ENCODE data around the gene RERE. TPM values are rescaled to one million over a fixed set of nuclear protein-coding genes. Genes with fewer than 3 reads are reported as not detected.

RERE gene
- total RNA-seq, 1 experiment from 2014 or later = 40.6 TPM

DNA sequence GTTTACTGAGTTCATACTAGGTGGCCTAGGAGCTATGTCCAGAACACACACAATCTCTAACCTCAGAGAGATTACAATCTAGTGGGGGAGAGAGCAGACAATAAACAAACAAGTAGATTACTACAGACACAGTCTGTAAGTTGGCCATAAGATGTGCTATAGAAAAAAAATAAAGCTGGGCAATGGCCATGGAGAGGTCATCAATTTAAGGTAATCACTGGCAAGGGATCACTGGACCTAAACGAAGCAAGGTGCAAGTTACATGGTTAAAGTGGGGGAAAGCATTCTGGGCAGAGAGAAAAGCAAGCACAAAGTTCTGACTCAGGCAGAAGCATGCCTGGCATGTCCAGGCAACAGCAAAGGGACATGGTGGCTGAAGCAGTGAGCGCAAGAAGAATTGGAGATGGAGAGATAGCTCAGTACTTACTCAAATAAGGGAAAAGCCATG, 147.0 kb downstream of the RERE start:
- H2AFZ ChIP-seq (ENCODE audit: low read depth, low read length, poor library complexity, severe bottlenecking) = no peak overlapping the region
- no peaks in the 10 kb centered on the region; the same call in 1 of the 2 replicates for H4K20me1 ChIP-seq (ENCODE audit: insufficient read depth)
- CTCF ChIA-PET = interaction anchor here (0.6 to 3.7 kb wide), 2 partner anchors 11 to 15 kb away, joined by 5 to 12 read pairs; no protein-coding TSS in a partner anchor
- ATAC-seq (no peak), DNase-seq (ENCODE audit: low read depth, low spot score) (no peak)
- TF ChIP-seq EGR1 (IDR thresholded peaks at IDR 0.05; ENCODE audit: low read depth) = no peak
- TF ChIP-seq, protein P1, sequence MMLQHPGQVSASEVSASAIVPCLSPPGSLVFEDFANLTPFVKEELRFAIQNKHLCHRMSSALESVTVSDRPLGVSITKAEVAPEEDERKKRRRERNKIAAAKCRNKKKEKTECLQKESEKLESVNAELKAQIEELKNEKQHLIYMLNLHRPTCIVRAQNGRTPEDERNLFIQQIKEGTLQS (IDR thresholded peaks at IDR 0.05) = no peak
- no peak for TF ChIP-seq ELF1 (IDR thresholded peaks at IDR 0.05; ENCODE audit: borderline replicate concordance, low read depth)
- TF ChIP-seq, protein P2, sequence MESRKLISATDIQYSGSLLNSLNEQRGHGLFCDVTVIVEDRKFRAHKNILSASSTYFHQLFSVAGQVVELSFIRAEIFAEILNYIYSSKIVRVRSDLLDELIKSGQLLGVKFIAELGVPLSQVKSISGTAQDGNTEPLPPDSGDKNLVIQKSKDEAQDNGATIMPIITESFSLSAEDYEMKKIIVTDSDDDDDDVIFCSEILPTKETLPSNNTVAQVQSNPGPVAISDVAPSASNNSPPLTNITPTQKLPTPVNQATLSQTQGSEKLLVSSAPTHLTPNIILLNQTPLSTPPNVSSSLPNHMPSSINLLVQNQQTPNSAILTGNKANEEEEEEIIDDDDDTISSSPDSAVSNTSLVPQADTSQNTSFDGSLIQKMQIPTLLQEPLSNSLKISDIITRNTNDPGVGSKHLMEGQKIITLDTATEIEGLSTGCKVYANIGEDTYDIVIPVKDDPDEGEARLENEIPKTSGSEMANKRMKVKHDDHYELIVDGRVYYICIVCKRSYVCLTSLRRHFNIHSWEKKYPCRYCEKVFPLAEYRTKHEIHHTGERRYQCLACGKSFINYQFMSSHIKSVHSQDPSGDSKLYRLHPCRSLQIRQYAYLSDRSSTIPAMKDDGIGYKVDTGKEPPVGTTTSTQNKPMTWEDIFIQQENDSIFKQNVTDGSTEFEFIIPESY (IDR thresholded peaks at IDR 0.05; ENCODE audit: extremely low read depth, insufficient replicate concordance, low read length) = no peak
- TF ChIP-seq SP1 (IDR thresholded peaks at IDR 0.05; ENCODE audit: low read depth) = no peak
- TF ChIP-seq JUND (IDR thresholded peaks at IDR 0.05) = no peak
- TF ChIP-seq CBX3 (IDR thresholded peaks at IDR 0.05; ENCODE audit: low read depth) = no peak
- no peak for TF ChIP-seq CEBPB (IDR thresholded peaks at IDR 0.05; ENCODE audit: low read depth)
- no peak for TF ChIP-seq ZFX (IDR thresholded peaks at IDR 0.05)
- TF ChIP-seq SIN3A (IDR thresholded peaks at IDR 0.05; ENCODE audit: low read depth) = no peak
- no peak for TF ChIP-seq RAD21 (IDR thresholded peaks at IDR 0.05; ENCODE audit: low read depth)
- TF ChIP-seq POLR2AphosphoS5 (IDR thresholded peaks at IDR 0.05; ENCODE audit: low read depth, low read length) = no peak
- TF ChIP-seq, protein P3, sequence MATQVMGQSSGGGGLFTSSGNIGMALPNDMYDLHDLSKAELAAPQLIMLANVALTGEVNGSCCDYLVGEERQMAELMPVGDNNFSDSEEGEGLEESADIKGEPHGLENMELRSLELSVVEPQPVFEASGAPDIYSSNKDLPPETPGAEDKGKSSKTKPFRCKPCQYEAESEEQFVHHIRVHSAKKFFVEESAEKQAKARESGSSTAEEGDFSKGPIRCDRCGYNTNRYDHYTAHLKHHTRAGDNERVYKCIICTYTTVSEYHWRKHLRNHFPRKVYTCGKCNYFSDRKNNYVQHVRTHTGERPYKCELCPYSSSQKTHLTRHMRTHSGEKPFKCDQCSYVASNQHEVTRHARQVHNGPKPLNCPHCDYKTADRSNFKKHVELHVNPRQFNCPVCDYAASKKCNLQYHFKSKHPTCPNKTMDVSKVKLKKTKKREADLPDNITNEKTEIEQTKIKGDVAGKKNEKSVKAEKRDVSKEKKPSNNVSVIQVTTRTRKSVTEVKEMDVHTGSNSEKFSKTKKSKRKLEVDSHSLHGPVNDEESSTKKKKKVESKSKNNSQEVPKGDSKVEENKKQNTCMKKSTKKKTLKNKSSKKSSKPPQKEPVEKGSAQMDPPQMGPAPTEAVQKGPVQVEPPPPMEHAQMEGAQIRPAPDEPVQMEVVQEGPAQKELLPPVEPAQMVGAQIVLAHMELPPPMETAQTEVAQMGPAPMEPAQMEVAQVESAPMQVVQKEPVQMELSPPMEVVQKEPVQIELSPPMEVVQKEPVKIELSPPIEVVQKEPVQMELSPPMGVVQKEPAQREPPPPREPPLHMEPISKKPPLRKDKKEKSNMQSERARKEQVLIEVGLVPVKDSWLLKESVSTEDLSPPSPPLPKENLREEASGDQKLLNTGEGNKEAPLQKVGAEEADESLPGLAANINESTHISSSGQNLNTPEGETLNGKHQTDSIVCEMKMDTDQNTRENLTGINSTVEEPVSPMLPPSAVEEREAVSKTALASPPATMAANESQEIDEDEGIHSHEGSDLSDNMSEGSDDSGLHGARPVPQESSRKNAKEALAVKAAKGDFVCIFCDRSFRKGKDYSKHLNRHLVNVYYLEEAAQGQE (IDR thresholded peaks at IDR 0.05; ENCODE audit: low read depth) = no peak
- H3K9me2 ChIP-seq (ENCODE audit: insufficient read depth) = no peaks in the 10 kb centered on the region
- H3K9me3 ChIP-seq (ENCODE audit: control insufficient read depth in 1 of 2, insufficient read depth in 1 of 2, low read depth in 1 of 2, low read length in 2 of 2) = no peaks in the 10 kb centered on the region
- no peak overlapping the region for H3K9ac ChIP-seq (ENCODE audit: low read length)
- H3K27me3 ChIP-seq (ENCODE audit: insufficient read depth, low read length) = no peaks in the 10 kb centered on the region
- no peak overlapping the region for H3K4me3 ChIP-seq (replicated peaks in 1 of 2; ENCODE audit: low read depth in 1 of 2, low read length in 2 of 2)
- RAD21 ChIA-PET (ENCODE audit: low non-redundant PET in 1 of 2, low total read pairs in 2 of 2, uncharacterized antibody in 2 of 2, unreplicated experiment in 2 of 2) = no interaction called here
- no peaks in the 10 kb centered on the region for H3K36me3 ChIP-seq (ENCODE audit: control insufficient read depth in 1 of 2, insufficient read depth in 2 of 2, low read length in 2 of 2)
- peaks cover 53% of the 10 kb centered on the region for H3K79me2 ChIP-seq (ENCODE audit: insufficient read depth, low read length)
- POLR2A ChIA-PET = no interaction called here
- peaks cover 4 to 9% of the 10 kb centered on the region in 2 experiments for H3K4me1 ChIP-seq (ENCODE audit: control insufficient read depth in 1 of 2, insufficient read depth in 2 of 2, low read length in 2 of 2)
- no peak overlapping the region for H3K4me2 ChIP-seq (ENCODE audit: low read length)
- intact Hi-C loops (cut with micrococcal nuclease) = no loop called here
- H3K27ac ChIP-seq (ENCODE audit: low read depth, low read length) = no peak overlapping the region
- no TSS peak for BruUV-seq (replicated peaks)
